ENCODE measurements around the gene PLXNA2. TPM values are rescaled to one million over a fixed set of nuclear protein-coding genes. Genes with fewer than 3 reads are reported as not detected.

Gene PLXNA2
- total and polyA plus RNA-seq, 2 of the 4 experiments (the other 2 are of a cell fraction): 0.72 to 1.1 TPM

Small RNA genes lying within 50 kb of the gene (microRNA-seq; reads per million reads assigned to microRNA genes)
- not detected for gene AL606753.1 (ENCODE audit: insufficient read depth, insufficient read length)

Small RNA genes lying within 50 kb of the gene (small RNA-seq; reads per million reads assigned to genes)
- gene AL606753.1: 0 reads per million in 5 experiments
